HG03558 (cell line): ENCODE measurements around the gene PAPPA2.
"Not testable (repeated sequence)": the region's sequence is repeated elsewhere in the genome, so short reads cannot be mapped to it uniquely, and the experiment has no call there.

Experiments used
- ATAC-seq: cut with Tn5 transposase; IDR thresholded peaks from one replicate; pipeline ENCODE4 v1.9.1; 2021; ENCODE audit warnings: moderate number of reproducible peaks; ENCODE audit not compliant: unreplicated experiment; ENCODE audit errors: extremely low read depth

Gene PAPPA2

GRCh38 chr1:176551146-176551545 is 88.2 kb downstream of the PAPPA2 start:
- ATAC-seq, result no peak

- ATAC-seq, result no peak
Observed at GRCh38 chr1:176552217-176552991, 89.4 kb downstream of the PAPPA2 start.

DNA sequence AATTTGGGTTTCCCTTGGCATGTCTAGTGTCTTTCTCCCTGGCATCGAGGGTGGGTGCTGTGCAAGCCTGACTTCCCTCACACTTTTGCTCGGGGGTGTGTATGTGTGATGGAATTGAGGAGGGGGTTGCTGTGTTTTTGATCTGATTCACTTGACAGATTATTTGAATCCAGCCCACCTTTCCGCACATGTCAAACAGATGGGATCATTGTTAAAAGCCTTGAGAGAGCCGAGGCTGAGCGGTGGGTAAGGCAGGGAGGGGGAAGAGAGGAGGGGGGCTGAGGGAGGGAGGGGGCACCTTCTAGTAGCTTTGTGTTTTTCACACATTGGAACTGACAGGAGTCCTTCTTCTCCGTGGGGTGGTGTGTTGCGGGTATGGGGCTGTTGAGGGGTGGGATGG is 90.0 kb downstream of the PAPPA2 start:
- ATAC-seq, result no peak

- no peak for ATAC-seq
Observed at GRCh38 chr1:176556288-176556687, 93.3 kb downstream of the PAPPA2 start.

DNA sequence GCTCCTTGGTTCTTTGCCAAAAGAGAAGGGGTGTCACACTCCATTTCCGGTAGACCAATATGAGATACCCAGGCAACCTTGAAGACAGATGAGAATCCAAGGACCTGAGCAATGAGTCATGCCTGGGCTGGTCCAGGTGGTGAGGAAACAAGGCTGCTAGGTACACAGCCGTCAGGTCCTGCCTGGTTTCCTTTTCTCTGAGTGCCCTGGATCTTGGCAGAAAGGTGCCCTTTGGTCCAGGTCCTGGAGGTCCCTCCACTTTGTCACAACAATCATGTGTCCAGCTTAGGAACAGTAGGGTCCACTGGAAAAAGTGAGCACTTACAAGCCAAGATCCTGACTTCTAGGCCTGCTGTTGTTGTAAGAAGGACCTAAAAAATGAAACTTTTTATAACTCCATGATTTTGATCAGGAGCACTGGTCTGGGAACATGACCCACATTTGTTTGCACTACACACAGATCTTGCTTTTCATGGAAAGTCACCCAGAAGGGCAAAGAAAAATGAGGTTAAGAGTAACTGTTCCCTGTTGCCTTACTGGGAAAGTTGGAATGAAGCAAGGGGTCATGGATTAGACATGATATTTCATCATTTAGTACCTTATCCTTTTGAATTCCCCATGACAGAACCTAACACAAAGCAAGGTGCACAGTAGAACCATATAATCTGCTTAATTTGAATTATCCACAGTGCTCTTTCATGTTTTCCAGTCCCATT is 94.7 kb downstream of the PAPPA2 start:
- no peak for ATAC-seq

DNA sequence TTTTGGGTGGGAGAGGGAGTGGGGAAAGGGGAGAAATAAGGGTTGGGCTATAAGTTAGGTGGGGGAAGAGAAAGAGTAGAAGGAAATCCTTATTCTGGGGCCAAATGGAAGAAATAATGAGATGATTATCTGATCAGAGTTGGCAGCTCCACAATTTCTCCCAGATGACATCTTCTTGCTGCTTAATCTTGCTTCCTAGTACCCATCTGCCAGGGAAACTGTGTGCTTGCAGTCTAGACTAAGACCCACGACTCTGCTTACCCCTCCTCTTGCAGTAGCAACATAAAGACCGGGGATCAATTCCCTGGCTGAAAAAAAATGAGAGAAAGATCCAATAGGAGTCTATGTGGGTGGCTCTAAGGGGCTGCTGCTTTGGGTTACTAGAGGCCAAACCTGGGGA is 95.6 kb downstream of the PAPPA2 start:
- no peak for ATAC-seq

GRCh38 chr1:176559474-176559873 is 96.5 kb downstream of the PAPPA2 start:
- ATAC-seq, result no peak

DNA sequence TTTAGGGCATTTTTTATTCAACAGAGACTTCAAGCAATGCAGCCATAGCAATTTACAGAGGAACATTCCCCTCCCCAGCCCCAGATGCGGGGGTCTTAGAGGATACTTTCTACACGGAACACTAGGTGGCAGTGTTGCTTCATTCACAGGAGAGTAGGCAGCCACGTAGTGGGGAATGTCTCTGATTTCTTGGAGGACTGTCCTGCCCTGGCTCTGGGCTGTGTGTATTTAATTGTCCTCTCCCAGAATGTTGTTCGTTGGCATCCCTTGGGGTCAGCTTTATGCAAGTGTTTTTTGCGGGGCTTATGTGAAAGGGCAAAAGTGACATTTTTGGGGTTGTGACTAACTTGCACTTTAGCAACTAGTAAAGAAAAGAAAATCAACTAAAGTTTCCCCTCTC is 96.9 kb downstream of the PAPPA2 start:
- ATAC-seq, result no peak

- no peak for ATAC-seq
Observed at GRCh38 chr1:176560681-176561080, 97.7 kb downstream of the PAPPA2 start.

GRCh38 chr1:176561761-176562160 is 98.8 kb downstream of the PAPPA2 start:
- not testable (repeated sequence) for ATAC-seq

DNA sequence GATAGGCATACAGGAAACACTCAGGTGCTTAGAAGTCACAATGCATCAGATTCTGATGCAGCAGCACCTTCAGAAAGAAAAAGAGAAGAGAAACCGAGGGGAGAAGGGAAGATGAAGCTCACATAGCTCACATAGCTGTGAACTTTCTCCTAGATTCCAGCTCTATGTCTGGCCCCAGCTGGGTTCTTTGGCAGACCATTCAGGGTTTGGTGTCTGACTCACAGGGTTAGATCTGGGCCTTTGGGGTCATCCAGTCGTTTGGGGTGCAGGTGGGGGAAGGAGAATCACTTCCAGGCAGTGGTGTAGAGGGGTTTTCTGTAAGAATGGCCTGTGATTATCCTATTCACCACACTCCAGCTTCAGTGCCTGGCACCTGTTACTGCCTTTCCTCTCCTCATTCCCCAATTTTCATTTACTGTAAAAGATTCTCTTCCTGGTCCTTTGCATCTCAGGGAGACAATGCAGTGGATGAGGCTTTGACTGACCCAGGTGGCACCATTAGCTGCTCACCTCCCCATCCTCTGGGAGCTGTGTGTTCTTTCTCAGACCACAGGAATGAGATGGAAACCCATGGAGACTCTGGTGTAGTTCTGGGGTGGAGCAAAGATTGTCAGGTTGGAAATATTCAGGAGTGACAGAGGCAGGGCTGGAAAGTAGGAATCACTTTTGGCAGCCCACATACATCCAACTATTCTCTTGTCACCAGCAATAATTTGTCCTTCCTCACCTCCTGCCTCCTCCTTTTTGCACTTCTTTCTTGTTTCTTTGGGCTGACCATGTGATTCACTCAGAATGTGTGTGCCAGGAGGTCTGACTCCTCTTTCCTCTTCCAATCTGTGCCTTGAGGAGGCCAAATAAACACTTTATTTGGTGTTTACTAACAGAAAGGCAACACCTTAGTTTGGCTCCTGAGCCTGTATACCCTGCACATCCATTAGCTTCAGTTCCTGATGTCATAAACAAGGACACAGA is 103.3 kb downstream of the PAPPA2 start:
- no peak for ATAC-seq

DNA sequence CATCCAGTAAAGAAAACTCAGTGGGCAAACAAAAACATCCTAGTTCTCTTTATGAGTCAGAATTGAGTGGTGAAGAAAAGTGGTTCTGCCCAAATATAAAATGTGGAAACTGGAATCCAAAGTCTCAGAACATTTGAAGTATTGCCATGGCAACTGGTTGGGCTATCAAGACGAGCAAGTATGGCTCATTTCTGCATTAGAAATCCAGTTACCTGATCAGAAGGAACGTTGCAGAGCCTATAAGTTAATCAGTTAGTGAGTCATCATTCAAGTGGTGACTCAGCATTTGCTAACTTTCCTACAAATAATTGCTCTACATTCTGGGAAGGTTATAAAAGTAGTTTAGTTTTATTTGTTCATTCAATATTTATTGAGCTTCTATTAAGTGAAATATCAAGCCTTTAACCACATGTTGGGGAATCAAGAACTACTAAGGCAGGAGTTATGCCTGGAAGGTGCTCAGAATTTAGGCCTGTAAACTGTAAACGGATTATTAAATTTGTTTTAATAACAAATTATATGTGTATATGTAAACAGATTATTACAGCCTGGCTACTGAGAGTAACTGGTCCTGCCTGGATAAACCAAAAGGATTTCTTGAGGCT is 104.3 kb downstream of the PAPPA2 start:
- no peak for ATAC-seq

DNA sequence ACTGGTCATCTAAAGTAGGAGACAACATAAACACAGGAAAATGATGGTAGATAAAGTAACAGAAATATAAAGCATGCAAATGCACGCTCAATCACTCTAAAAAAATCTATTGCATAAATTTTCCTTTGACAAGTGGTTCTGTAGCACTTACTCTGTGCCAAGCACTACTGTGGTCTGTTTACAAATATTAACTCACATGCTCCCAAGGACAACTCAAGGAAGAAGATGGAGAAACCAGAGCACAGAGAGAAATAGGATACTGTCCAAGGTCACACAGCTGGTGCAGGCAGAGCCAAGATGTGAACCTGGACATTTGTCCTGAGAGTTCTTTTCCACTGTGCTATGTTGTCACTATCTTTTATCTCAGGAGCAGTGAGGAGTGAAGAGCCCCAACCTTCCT is 105.2 kb downstream of the PAPPA2 start:
- no peak for ATAC-seq

GRCh38 chr1:176574756-176575155 is 111.8 kb downstream of the PAPPA2 start:
- no peak for ATAC-seq

GRCh38 chr1:176575991-176576390 is 113.0 kb downstream of the PAPPA2 start:
- no peak for ATAC-seq

- ATAC-seq, result no peak
Observed at GRCh38 chr1:176576670-176577069, 113.7 kb downstream of the PAPPA2 start.

DNA sequence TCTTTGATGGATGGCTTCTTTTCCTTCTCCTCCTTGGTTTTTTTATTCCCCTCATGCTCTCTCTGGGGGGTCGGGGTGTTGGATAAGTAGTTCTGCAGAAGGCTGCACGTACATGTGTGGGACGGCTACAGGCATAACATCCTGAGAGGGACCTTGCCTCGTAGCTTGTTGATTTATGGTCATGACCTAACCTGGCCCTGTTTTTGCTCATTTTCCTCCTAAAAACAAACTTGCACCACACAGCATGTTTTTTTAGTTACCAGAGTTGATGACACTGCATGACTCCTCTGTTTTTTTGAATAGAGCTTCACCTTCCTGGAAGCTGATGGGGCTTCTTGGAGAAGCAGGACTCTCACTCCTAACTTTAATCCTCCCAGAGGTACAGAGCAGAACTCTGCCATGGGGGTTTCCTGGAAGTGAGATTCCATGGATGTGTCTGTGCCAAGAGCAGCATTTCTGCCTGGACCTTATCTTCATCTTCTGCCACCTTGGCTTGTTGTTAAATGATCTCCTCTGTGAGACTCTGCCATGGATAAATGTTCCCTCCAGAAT is 114.7 kb downstream of the PAPPA2 start:
- no peak for ATAC-seq

- ATAC-seq, result no peak
Observed at GRCh38 chr1:176579087-176579486, 116.1 kb downstream of the PAPPA2 start.

DNA sequence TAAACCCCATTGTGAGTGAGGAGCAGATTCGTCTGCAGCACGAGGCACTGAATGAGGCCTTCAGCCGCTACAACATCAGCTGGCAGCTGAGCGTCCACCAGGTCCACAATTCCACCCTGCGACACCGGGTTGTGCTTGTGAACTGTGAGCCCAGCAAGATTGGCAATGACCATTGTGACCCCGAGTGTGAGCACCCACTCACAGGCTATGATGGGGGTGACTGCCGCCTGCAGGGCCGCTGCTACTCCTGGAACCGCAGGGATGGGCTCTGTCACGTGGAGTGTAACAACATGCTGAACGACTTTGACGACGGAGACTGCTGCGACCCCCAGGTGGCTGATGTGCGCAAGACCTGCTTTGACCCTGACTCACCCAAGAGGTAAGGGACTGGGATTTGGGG is 132.2 kb downstream of the PAPPA2 start:
- ATAC-seq, result no peak

- ATAC-seq, result no peak
Observed at GRCh38 chr1:176601348-176601747, 138.4 kb downstream of the PAPPA2 start.
